Measurements from ENCODE around the gene TRIM26. TPM values are rescaled to one million over a fixed set of nuclear protein-coding genes. Genes with fewer than 3 reads are reported as not detected.

The TRIM26 gene
- polyA plus RNA-seq, 12 donors: 12.6 to 33.8 (median 15.0) TPM; not detected in 1

Other genes with a start within 250 kb of the TRIM26 start
- 10 to 100 TPM in 11 of 12 donors, not detected in 1; 17.4 to 30.2 (median 21.6) TPM for gene POLR1H, start 152.1 kb downstream of the TRIM26 start, polyA plus RNA-seq (ENCODE audit: insufficient read length in 12 of 12)
- gene PPP1R11, start 146.2 kb downstream of the TRIM26 start, polyA plus RNA-seq (ENCODE audit: insufficient read length in 12 of 12): 10 to 100 TPM in 11 of 12 donors, not detected in 1; 30.6 to 69.3 (median 37.6) TPM
- 1 to 10 TPM in 3 of 12 donors, under 1 TPM in 7, not detected in 2; 0.29 to 5.0 (median 0.63) TPM for gene RNF39, start 137.6 kb downstream of the TRIM26 start, polyA plus RNA-seq (ENCODE audit: insufficient read length in 12 of 12)
- under 1 TPM in 2 of 12 donors, not detected in 10; 0.23 to 0.48 TPM for gene TRIM31, start 100.3 kb downstream of the TRIM26 start, polyA plus RNA-seq (ENCODE audit: insufficient read length in 12 of 12)
- under 1 TPM in 1 of 12 donors, not detected in 11; 0.13 TPM for gene TRIM40, start 77.3 kb downstream of the TRIM26 start, polyA plus RNA-seq (ENCODE audit: insufficient read length in 12 of 12)
- 1 to 10 TPM in 1 of 12 donors, under 1 TPM in 9, not detected in 2; 0.15 to 1.9 (median 0.45) TPM for gene TRIM10, start 52.2 kb downstream of the TRIM26 start, polyA plus RNA-seq (ENCODE audit: insufficient read length in 12 of 12)
- not detected for gene TRIM15, start 49.9 kb downstream of the TRIM26 start, polyA plus RNA-seq (ENCODE audit: insufficient read length in 12 of 12)
- 10 to 100 TPM in 1 of 12 donors, 1 to 10 TPM in 10, not detected in 1; 6.0 to 11.8 (median 7.5) TPM for gene TRIM39, start 113.5 kb upstream of the TRIM26 start, polyA plus RNA-seq (ENCODE audit: insufficient read length in 12 of 12)
- 10 to 100 TPM in 11 of 12 donors, not detected in 1; 13.3 to 40.3 (median 16.1) TPM for gene RPP21, start 131.8 kb upstream of the TRIM26 start, polyA plus RNA-seq (ENCODE audit: insufficient read length in 12 of 12)